ENCODE results near the gene PSMB7. TPM values are rescaled to one million over a fixed set of nuclear protein-coding genes. Genes with fewer than 3 reads are reported as not detected.

Gene PSMB7
- total RNA-seq, 1 donor from 2014 or later, result 193 TPM

DNA sequence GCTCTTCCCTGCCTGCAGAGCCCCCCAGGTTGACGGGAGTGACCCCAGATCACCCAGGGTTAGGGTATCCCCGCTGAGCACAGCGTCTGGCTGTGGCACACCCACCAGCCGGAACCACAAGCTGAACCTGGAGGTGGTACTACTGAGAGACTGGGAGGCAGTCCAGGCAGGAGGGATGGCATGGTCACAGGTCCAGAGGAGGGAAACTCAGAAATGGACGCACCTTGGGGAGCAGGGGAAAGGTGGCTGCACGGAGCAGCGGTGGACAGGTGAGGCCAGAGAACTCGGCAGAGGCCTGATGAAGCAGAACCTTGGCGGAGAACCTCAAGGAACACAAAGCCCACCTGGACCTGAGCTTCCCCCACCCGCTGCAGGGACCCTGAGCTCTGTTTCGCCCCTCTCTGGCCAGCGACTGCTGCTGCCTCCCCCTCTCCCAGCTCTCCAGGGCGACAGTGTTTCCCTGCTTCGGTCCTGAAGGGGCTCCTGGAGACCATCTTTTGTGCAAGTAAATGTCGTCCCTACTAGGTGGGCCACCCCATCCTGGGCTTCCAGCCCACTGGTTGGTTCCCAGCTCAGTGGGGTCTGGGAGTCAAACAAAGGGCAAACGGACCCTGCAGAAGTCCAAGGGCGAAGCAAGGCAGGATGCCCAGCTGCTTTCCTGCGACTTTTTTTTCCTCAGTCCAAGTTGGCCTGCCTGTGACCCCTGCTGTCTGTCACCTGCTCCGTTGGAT is 35.9 kb upstream of the PSMB7 start:
- DNase-seq (ENCODE audit: low read depth), result no peak
- no peak overlapping the region for H3K4me3 ChIP-seq (ENCODE audit: low read depth, low read length)
- TF ChIP-seq, protein P1, sequence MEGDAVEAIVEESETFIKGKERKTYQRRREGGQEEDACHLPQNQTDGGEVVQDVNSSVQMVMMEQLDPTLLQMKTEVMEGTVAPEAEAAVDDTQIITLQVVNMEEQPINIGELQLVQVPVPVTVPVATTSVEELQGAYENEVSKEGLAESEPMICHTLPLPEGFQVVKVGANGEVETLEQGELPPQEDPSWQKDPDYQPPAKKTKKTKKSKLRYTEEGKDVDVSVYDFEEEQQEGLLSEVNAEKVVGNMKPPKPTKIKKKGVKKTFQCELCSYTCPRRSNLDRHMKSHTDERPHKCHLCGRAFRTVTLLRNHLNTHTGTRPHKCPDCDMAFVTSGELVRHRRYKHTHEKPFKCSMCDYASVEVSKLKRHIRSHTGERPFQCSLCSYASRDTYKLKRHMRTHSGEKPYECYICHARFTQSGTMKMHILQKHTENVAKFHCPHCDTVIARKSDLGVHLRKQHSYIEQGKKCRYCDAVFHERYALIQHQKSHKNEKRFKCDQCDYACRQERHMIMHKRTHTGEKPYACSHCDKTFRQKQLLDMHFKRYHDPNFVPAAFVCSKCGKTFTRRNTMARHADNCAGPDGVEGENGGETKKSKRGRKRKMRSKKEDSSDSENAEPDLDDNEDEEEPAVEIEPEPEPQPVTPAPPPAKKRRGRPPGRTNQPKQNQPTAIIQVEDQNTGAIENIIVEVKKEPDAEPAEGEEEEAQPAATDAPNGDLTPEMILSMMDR (conservative IDR thresholded peaks at IDR 0.05; ENCODE audit: low read depth, low read length), result no peak

DNA sequence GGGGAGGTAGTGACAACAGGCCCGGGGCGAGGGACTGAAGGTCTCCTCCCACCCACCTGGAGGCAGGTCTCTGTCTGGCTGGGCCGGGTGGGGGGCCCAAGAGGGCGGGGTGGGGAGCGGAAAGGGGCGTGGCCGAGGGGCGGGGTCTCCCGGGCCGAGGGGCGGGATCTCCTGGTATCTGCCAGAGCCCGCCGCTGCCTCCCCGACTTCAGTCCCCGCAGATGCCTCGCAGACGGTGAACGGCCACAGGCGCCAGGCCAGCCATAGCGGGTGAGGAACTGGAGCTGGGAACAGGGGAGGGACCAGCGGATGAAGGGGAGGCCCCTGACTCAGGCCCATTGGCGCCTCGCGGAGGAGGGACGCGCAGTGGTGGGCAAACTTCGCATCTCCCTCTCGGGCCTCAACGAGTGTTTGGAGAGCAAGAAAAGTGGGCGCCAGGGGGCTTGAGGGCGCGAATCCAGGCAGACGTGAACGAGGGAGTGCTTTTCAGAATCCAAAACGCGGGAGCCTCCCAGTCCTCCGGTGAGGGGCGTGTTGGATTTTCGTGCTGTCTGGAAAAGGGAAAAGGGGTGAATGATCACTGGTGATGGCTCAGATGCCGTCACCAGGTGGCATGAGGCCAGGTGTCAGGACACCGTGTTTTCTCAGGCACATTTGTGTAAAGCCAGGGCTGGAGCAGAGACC is 35.1 kb upstream of the PSMB7 start, which contains the start of gene ADGRD2:
Gene ADGRD2 (plus strand): TSS at position 211 of the 684 bp plus-strand sequence. CDS start 1,216 bp downstream, outside the sequence.
- DNase-seq (ENCODE audit: low read depth), result no peak
- peak within 1 kb of the TSS; percentile 8 for H3K4me3 ChIP-seq (ENCODE audit: low read depth, low read length)

DNA sequence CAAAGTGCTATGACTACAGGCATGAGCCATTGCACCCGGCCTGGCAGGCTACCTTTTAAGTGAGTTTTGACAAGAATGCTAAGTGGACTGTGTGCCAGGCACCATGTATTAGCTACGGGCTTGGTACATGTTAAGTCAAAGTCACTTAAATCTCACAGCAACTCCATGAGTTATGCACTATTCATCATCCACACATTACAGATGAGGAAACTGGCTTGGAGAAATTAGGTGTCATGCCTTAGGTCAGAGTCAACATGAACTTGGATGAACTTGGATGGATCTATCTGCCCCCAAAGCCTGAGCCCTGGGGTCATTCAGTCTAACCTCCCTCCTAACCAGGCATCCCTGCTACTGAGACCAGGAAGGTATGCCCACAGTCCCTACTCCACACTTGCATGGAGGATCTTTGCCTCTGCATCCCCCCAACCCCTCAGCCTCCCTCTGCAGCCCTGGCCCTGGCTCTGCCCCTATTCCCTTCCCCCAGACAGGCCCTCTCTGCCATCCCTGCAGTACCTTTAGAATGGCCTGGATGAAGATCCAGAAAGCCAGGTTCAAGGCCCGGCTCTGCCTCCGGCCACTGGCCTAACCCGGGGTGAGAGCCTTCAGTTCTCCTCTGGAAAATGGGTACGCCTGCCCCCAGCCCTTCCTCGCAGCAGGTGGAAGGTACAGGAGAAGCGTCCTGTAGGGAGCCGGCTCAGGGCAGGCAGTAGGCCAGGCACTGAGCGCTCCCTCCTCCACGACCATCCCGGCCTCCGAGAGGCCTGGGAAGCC is 34.3 kb upstream of the PSMB7 start:
- DNase-seq (ENCODE audit: low read depth), result no peak
- TF ChIP-seq, protein P1 (conservative IDR thresholded peaks at IDR 0.05; ENCODE audit: low read depth, low read length), result no peak
- H3K4me3 ChIP-seq (ENCODE audit: low read depth, low read length), result no peak overlapping the region

More for the DNA sequence above, 35.1 kb upstream of the PSMB7 start, which contains the start of gene ADGRD2:
- TF ChIP-seq, protein P1 (conservative IDR thresholded peaks at IDR 0.05; ENCODE audit: low read depth, low read length), result no peak

DNA sequence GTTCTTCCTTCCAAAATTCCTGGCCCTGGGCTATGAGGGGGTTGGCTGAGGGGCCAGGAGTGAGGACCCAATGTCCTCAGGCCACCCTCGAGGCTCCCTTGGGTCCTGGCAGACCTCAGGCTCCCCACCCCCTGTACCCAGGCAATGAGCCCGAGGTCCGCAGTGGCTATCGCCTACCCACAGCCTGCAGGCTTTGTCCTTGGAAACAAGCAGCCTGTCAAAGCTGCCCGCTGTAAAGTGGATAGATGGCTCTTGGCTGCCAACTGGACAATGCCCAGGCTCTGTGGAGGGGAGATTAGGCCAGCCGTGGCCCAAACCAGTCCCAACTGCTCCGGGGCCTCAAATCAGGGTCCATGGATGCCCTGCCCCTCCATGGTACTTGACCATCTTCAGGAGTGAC is 32.8 kb upstream of the PSMB7 start:
- TF ChIP-seq, protein P1 (conservative IDR thresholded peaks at IDR 0.05; ENCODE audit: low read depth, low read length), result no peak
- DNase-seq (ENCODE audit: low read depth), result no peak

DNA sequence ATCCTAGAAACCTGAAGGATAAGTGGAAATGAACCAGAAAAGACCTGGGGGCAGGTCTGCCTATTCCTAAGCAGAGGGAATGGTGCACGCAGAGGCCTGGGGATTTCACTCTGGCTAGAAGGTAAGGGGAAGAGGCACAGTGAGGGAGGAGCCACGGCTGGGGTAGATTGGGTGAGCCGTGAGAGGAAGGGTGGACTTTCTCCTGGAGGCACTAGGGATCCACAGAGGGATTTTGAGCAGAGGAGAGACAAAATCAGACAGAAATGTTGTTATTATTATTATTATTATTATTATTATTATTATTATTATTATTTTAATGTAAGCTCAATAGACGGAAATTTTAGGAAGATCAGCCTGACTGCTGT is 32.0 kb upstream of the PSMB7 start:
- TF ChIP-seq, protein P1 (conservative IDR thresholded peaks at IDR 0.05; ENCODE audit: low read depth, low read length), result no peak
- no peak for DNase-seq (ENCODE audit: low read depth)

More for the DNA sequence above, 32.8 kb upstream of the PSMB7 start:
- H3K4me3 ChIP-seq (ENCODE audit: low read depth, low read length), result no peak overlapping the region

DNA sequence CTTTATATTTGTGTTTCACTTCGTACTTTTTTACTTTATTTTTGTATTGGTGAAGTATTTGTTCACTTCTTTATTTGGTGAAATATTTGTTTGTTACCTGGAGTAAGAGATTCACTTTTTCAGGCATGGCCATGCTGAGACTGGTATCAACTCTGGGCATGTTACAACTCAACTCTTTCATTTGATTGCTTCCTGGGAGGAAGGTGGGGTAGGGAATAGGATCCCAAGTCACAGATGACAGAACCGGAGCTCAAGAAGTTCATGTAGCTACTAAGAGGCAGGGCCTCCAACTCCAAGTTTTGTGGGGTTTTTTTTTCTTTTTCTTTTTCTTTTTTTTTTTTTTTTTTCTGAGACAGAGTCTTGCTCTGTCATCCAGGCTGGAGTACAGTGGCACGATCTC is 28.9 kb upstream of the PSMB7 start:
- TF ChIP-seq, protein P1 (conservative IDR thresholded peaks at IDR 0.05; ENCODE audit: low read depth, low read length), result no peak
- DNase-seq (ENCODE audit: low read depth), result no peak
- H3K4me3 ChIP-seq (ENCODE audit: low read depth, low read length), result no peak overlapping the region

More for the DNA sequence above, 32.0 kb upstream of the PSMB7 start:
- H3K4me3 ChIP-seq (ENCODE audit: low read depth, low read length), result no peak overlapping the region
